Coronary artery (tissue), 2 donors: ENCODE results near the gene SCLT1.

ENCODE experiments used
- DNase-seq: peaks from one replicate; pipeline ENCODE4 v3.0.0-alpha.2; 2017; ENCODE audit warnings: low spot score
- H3K27ac ChIP-seq, 2 donors: fragments of 200-600 bp; sonication (generic); one replicate each; pipeline ENCODE4 v1.5.1; 2016 to 2019
- H3K4me3 ChIP-seq: fragments of 200-600 bp; sonication (generic); 2 replicates; pipeline ENCODE4 v1.5.1; 2016; ENCODE audit warnings: mild to moderate bottlenecking, moderate library complexity
- CTCF ChIP-seq: fragments of 200-600 bp; sonication (generic); IDR thresholded peaks from one replicate; pipeline ENCODE4 v1.5.1; 2019; ENCODE audit warnings: antibody characterized with exemption

Gene SCLT1

GRCh38 chr4:129117705-129118104 lies 24.4 kb upstream of the SCLT1 start:
- H3K27ac ChIP-seq = no peak overlapping the region
- DNase-seq = no peak
- TF ChIP-seq CTCF = no peak
- no peak overlapping the region for H3K4me3 ChIP-seq

DNA sequence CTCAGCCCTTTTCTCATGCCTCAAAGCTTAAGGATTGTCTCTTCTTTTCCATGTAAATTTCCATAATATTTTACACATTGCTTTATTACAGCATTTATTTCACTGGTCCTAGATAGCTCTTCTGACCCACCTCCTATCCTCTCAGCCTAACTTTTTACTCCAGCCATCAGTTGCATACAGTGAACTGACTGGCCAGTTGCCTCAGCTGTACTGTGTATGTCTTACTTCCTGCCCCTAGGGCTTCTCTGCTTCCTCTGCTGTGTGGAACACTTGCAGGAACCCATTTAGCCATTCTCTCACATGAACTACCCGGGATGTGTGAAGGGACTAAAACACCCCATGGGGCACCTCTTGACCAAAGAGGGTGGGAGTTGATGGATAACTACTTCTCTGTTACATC lies 20.6 kb upstream of the SCLT1 start:
- no peak for TF ChIP-seq CTCF
- no peak overlapping the region for H3K27ac ChIP-seq
- H3K4me3 ChIP-seq = no peak overlapping the region
- DNase-seq = no peak

- no peak for DNase-seq
- no peak overlapping the region for H3K27ac ChIP-seq
- H3K4me3 ChIP-seq = no peak overlapping the region
- no peak for TF ChIP-seq CTCF
Measured at GRCh38 chr4:129113434-129113833, 20.1 kb upstream of the SCLT1 start.

GRCh38 chr4:129111919-129112318 lies 18.6 kb upstream of the SCLT1 start:
- TF ChIP-seq CTCF = no peak
- H3K27ac ChIP-seq = no peak overlapping the region
- no peak overlapping the region for H3K4me3 ChIP-seq
- no peak for DNase-seq

DNA sequence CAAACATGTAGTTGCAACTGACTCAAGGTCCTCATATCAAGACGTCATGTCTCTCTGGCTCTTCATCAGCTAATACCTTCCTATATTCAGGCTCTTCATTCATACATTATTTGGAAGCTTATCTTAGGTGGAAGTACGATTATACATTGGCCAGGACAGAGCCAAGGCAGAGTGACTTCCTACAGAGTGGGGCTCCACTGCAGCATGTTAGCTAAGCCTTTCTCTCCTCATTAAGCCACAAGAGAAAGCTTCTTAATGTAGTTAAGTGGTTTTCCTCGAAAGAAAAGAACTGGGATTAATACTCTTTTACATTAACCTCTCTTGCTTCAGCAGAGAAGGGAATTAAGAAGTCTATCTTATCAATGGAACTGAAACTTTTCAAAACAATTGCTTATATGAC lies 17.6 kb upstream of the SCLT1 start:
- H3K4me3 ChIP-seq = no peak overlapping the region
- no peak overlapping the region for H3K27ac ChIP-seq
- TF ChIP-seq CTCF = no peak
- DNase-seq = no peak

DNA sequence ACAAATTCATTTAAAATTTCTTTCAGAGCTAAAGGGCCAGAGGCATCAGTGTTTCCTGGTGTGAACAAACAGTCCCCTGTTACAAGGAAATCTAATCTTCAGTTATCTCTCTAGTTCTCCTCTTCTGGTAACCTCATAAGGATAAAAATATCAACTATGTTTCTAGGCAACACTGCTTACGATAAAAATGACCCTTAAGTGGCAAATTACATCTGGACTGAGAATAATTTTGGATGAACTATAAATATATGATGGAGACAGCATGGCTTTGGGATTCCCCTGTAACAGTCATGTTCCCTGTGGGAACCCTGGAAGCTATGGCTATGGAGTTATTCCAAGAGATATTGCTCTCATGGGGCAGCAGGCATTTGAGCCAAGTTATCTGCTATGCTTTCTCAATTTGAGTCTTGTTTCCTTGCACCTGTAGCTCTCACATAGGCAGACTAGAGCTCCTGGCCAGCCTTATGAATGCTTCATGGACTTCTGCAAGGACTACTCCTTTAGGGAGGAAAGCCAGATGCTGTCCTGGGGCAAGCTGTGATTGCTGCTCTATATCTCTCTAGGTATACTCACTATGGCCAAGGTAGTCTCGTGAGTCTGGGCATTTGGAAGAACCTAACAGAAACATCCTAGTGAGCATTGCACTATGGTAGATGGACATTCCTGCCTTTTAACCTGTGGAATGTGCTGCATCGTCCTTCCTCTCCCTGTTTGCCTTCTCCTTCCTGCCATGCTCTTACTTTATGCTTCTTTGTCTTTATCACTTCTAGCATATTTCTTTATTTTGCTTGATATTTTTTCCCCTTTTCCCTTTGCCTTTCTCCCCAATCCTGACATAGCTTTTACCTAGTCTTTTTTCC lies 16.9 kb upstream of the SCLT1 start:
- H3K4me3 ChIP-seq = no peak overlapping the region
- no peak for DNase-seq
- no peak overlapping the region for H3K27ac ChIP-seq
- no peak for TF ChIP-seq CTCF

- Histone ChIP-seq H3K4me3 (no peak overlapping the region), H3K27ac (no peak overlapping the region)
- no peak for DNase-seq
- no peak for TF ChIP-seq CTCF
Measured at GRCh38 chr4:129098531-129099001, 5.2 kb upstream of the SCLT1 start.
